Type B pancreatic cell (in vitro differentiated cells): Measurements from ENCODE around the gene PSPC1. TPM values are rescaled to one million over a fixed set of nuclear protein-coding genes. Genes with fewer than 3 reads are reported as not detected.
A peak's percentile ranks its signal among the peaks of the same experiment; 100 is the strongest.

Experiments used
- DNase-seq: peaks from one replicate; pipeline ENCODE4 v3.0.0; 2021; ENCODE audit warnings: mixed read lengths; ENCODE audit not compliant: unreplicated experiment; ENCODE audit errors: extremely low spot score
- H3K27ac Mint-ChIP-seq: 2 replicates; pipeline ENCODE4 v1.8.0; 2021; ENCODE audit warnings: mild to moderate bottlenecking, mixed read lengths
- H3K27me3 Mint-ChIP-seq: 2 replicates; pipeline ENCODE4 v1.8.0; 2021; ENCODE audit warnings: mixed read lengths
- H3K36me3 Mint-ChIP-seq: 2 replicates; pipeline ENCODE4 v1.8.0; 2021; ENCODE audit warnings: mixed read lengths
- H3K4me1 Mint-ChIP-seq: one replicate; pipeline ENCODE4 v1.8.0; 2021; ENCODE audit warnings: mixed read lengths; ENCODE audit not compliant: unreplicated experiment
- H3K4me3 Mint-ChIP-seq: 2 replicates; pipeline ENCODE4 v1.8.0; 2021; ENCODE audit warnings: mild to moderate bottlenecking, mixed read lengths
- H3K9me3 Mint-ChIP-seq: 2 replicates; pipeline ENCODE4 v1.8.0; 2021; ENCODE audit warnings: mixed read lengths
- total RNA-seq: library from RNA; stranded (reverse); gene quantifications from 2 replicates; pipeline ENCODE4 v1.2.1, GENCODE V29; 2021; ENCODE audit warnings: low replicate concordance
- TF ChIP-seq, protein P1 (sequence below): fragments of 200-600 bp; sonication (generic); conservative IDR thresholded peaks from 2 replicates; pipeline ENCODE4 v1.5.0; 2021; ENCODE audit warnings: antibody characterized with exemption, mild to moderate bottlenecking

The PSPC1 gene
- total RNA-seq, 1 donor from 2014 or later, result 83.6 TPM

DNA sequence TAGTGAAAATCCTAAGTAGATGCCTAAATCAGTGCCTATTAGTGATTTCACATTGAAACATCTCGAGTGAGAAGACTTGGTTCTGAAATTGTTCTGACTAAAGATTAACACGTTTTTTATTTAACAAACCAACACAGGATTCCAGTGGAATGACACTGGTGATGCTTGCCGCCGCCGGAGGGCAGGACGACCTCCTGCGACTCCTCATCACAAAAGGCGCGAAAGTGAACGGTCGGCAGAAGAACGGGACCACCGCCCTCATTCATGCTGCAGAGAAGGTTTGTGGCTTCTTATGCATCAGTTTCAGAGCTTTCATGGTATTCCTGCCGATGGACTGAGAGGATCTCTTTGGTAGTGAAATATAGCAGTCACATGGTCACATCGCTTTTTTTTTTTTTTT, 121.2 kb downstream of the PSPC1 start:
- no peak overlapping the region for H3K27ac Mint-ChIP-seq
- peaks cover 31% of the 10 kb centered on the region for H3K36me3 Mint-ChIP-seq

DNA sequence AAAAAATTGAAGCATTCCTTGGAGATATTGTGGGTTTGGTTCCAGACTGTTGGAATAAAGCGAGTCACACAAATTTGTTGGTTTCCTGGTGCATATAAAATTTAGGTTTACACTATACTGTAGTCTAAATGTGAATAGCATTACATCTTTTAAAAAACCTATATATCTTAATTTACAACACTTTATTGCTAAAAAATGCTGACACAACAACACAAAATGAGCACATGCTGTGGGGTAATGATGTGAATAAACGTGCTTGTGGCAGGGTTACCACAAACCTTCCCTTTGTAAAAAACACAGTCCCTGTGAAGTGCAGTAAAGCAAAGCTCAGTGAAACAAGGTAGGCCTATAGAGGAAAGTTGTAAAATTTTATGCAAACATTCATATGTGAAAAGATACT, 121.6 kb downstream of the PSPC1 start:
- Mint-ChIP-seq H3K36me3 (peaks cover 31% of the 10 kb centered on the region), H3K4me1 (peaks cover 10% of the 10 kb centered on the region), H3K9me3 (no peaks in the 10 kb centered on the region), H3K27me3 (no peaks in the 10 kb centered on the region), H3K27ac (no peak overlapping the region), H3K4me3 (no peak overlapping the region)
- TF ChIP-seq, protein P1, sequence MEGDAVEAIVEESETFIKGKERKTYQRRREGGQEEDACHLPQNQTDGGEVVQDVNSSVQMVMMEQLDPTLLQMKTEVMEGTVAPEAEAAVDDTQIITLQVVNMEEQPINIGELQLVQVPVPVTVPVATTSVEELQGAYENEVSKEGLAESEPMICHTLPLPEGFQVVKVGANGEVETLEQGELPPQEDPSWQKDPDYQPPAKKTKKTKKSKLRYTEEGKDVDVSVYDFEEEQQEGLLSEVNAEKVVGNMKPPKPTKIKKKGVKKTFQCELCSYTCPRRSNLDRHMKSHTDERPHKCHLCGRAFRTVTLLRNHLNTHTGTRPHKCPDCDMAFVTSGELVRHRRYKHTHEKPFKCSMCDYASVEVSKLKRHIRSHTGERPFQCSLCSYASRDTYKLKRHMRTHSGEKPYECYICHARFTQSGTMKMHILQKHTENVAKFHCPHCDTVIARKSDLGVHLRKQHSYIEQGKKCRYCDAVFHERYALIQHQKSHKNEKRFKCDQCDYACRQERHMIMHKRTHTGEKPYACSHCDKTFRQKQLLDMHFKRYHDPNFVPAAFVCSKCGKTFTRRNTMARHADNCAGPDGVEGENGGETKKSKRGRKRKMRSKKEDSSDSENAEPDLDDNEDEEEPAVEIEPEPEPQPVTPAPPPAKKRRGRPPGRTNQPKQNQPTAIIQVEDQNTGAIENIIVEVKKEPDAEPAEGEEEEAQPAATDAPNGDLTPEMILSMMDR, result no peak
- no peak for DNase-seq

More for the DNA sequence above, 121.2 kb downstream of the PSPC1 start:
- peaks cover 10% of the 10 kb centered on the region for H3K4me1 Mint-ChIP-seq
- H3K9me3 Mint-ChIP-seq, result no peaks in the 10 kb centered on the region
- TF ChIP-seq, protein P1, result no peak
- no peaks in the 10 kb centered on the region for H3K27me3 Mint-ChIP-seq
- DNase-seq, result no peak
- H3K4me3 Mint-ChIP-seq, result no peak overlapping the region

GRCh38 chr13:19658831-19659230, 123.9 kb downstream of the PSPC1 start:
- H3K36me3 Mint-ChIP-seq, result peaks cover 25% of the 10 kb centered on the region
- DNase-seq, result no peak
- peak overlapping the region; percentile 67 for H3K27ac Mint-ChIP-seq
- no peaks in the 10 kb centered on the region for H3K9me3 Mint-ChIP-seq
- H3K4me3 Mint-ChIP-seq, result no peak overlapping the region
- peaks cover 10% of the 10 kb centered on the region for H3K4me1 Mint-ChIP-seq
- no peaks in the 10 kb centered on the region for H3K27me3 Mint-ChIP-seq
- TF ChIP-seq, protein P1, result no peak

- peak overlapping the region; percentile 67 for H3K27ac Mint-ChIP-seq
- H3K9me3 Mint-ChIP-seq, result no peaks in the 10 kb centered on the region
- H3K27me3 Mint-ChIP-seq, result no peaks in the 10 kb centered on the region
- peaks cover 10% of the 10 kb centered on the region for H3K4me1 Mint-ChIP-seq
- peaks cover 26% of the 10 kb centered on the region for H3K36me3 Mint-ChIP-seq
- TF ChIP-seq, protein P1, result no peak
- no peak overlapping the region for H3K4me3 Mint-ChIP-seq
- DNase-seq, result no peak
Observed at GRCh38 chr13:19657872-19658591, 124.7 kb downstream of the PSPC1 start.

Other genes starting within 250 kb of the PSPC1 start
- not detected in 2 replicates for gene TPTE2, start 221.4 kb downstream of the PSPC1 start, total RNA-seq
- 30.5 and 32.8 TPM in 2 replicates for gene MPHOSPH8, start 149.3 kb downstream of the PSPC1 start, total RNA-seq
- gene ZMYM5, start 80.7 kb upstream of the PSPC1 start, total RNA-seq, result 15.1 and 16.4 TPM in 2 replicates
- gene ZMYM2, start 175.8 kb upstream of the PSPC1 start, total RNA-seq, result 93.0 and 108 TPM in 2 replicates